Endometrium (tissue), 2 donors: ENCODE results near the gene CYP46A1.
"Not testable (repeated sequence)": the region's sequence is repeated elsewhere in the genome, so short reads cannot be mapped to it uniquely, and the experiment has no call there.

Source experiments
- FAIRE-seq: peaks from 2 replicates; lab custom pipeline; 2012; peaks lifted over from hg19 to GRCh38; lab: Jason Lieb, UNC
- donor health status: control.
- donor health status: control.

Gene CYP46A1

DNA sequence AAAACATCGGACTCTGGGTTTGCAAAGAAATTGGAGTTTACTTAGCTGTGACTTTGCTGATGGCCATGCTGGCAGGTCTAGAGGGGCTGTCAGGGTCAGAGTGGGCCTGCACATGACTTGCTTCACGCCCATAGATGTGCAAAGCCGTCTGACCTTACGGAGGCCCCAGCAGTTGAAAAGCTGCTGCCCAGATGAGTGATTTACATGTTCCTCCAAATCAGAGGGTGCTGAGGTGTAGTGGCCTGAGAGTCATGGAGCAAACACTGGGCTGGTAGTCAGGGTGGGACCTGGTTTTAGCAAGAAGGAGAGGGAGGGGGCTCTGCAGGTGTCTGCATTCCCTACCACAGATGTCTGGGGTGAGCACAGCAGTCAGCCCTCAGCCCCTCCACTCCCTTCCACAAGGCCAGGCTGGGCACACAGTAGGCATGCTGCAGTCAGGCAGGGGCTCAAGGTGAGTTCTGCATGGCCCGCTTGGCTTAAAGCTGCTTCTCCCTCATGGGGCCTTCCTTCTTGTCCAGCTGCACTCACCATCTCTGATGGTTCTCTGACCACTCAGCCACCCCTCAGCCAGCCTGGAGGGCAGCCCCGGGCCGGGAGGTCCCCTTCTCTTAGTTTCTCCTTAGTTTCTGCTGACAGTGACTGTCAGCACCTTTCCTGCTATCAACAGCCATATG, 74.9 kb downstream of the CYP46A1 start:
- no peak for FAIRE-seq

DNA sequence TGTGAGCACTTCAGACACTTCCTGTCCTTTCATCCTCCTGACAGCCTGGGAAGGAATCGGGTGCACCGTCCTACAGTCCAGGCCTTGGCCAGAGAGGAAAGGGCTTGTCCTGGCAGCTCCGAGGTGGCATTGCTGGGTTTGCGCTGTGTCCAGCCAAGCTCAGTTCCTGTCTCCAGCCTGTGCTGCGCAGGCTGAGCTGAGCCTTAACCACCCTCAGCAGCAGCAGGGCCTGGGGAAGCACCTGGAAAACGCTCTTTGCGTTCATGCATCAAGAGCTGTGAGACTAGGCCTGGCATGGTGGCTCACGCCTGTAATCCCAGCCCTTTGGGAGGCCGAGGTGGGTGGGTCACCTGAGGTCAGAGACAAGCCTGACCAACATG, 75.4 kb downstream of the CYP46A1 start:
- no peak for FAIRE-seq

DNA sequence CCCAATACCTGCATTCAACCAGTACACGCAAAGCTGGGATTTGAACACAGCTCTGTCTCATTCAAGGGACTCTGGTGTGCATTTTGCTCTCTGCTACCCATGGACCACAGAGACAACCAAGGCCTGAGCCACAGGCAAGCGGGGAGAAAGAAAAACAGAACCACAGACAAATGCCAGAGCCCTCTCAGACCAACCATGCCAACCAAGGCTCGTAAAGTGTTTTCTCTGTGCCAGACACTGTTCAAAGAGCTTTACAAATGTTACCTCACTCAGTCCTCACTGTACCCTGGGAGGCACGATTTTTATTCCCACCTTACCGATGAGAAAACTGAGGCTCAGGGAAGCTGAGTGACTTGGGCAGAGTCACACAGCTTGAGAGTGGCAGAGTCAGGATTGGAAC, 76.7 kb downstream of the CYP46A1 start:
- no peak for FAIRE-seq

DNA sequence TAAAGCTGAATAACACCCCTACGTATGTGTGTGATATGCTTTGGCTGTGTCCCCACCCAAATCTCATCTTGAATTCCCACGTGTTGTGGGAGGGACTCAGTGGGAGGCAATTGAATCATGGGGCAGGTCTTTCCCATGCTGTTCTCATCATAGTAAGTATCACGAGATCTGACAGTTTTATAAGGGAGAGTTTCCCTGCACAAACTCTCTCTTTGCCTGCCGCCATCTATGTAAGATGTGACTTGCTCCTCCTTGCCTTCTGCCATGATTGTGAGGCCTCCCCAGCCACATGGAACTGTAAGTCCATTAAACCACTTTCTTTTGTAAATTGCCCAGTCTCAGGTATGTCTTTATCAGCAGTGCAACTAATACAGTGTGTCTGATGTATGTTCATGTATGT, 78.8 kb downstream of the CYP46A1 start:
- FAIRE-seq, result not testable (repeated sequence)

DNA sequence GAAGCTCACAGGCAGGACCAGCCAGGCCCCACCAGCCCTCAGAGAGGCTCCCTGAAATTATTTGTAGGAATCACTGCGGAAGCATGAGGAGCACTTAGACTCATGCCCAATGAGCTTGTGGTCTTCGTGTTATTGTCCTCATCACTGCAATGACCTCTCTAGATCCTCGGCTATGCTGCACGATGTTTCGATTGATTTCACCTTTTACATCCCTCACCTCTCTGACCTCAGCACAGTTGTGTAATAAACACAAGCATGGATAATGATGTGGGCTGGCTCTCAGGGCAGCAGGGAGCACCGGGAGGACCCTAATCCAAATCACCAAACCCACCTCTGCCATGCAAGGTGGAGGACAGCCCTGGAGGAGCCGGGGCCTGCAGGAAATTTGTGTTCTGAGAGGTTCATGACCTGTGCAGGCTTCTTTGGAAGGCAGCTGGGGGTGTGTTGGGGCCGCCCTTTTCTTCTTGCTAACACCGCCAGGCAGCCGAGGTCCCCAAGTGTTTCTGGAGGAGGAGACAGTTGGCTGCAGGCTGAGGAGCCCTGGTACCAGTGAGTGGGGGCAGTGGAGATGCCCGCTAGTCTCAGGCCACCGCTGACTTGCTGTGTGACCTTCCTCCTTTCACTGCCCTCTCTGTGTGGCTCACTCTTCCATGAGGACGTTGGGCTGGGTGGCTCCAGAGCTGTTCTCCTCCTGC, 79.6 kb downstream of the CYP46A1 start:
- no peak for FAIRE-seq

DNA sequence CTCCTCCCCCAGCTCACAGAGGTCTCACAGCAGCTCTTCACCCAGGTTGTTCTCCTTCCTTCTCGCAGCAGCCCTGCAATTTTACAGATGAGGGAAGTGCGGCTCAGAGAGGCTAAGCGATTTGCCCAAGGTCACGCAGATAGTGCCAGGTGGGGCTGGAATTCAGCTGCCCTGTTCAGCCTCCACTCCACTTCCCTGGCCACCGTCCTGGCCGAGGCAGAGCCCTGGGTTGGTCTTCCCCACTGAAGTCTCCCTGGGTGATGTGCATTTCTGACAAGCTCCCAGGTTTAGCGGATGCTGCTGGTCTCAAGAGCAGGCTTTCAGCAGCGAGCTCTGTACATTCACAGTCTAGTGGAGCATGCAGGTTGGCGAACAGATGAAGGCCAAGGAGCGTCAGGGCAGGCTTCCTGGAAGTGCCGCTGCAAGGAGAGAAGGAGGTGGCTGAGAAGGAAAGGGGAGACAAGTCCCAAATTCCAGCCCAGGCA, 80.2 kb downstream of the CYP46A1 start:
- FAIRE-seq, result no peak

DNA sequence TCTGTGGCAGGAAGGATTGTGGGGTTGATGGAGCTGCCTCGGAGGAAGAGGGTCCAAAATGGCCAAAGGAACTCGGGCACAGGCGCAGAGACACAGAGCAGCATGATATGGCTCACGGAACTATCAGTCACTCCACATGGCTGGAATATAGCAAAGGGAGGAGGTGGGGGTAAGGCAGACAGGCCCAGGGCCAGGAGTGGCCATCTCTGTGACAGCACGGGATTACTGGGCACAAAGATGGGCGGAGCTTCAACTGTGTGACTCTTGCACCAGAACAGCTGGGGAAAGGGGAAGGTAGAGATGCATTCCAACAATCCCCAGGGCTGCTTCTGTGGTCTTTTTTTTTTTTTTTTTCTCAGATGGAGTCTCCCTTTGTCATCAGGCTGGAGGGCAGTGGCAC, 84.3 kb downstream of the CYP46A1 start:
- no peak for FAIRE-seq

DNA sequence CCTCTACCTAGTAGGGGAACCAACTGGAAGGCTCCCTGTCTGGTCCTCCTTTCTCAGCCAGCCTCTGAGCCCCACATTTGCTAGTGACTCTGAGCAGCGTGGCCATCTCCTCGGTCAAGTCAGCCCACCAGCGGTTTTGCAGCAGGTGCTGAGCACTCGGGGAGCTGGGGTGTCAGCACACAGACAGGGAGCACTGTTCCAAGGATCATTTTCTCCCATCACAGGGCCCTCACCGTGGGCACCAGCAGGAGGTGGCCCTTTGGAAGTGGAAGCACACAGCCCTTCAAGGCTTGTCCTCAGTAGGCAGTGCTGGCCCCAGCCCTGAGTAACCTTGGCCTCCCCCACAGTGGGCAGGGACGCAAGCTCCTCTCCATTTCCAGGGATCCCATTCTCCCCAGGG, 85.0 kb downstream of the CYP46A1 start:
- no peak for FAIRE-seq

DNA sequence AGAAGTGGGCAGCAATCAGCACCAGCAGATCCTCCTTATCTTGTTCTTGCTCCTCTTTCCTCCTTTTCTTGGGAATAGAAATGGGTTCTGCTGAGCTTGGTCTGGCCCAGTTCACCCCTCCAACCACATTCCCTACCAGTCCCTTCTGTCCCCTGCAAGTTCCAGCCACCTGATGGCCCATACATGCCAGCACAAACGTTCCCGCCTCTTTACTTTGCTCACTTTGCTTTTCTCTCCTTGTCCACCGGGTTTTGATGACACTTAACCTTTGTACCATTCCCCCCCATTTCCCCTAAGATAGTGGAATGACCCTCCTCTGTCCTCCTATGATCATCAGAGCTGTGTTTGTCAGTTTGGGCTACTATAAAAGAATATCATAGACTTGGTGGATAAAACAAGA, 85.7 kb downstream of the CYP46A1 start:
- FAIRE-seq, result no peak

DNA sequence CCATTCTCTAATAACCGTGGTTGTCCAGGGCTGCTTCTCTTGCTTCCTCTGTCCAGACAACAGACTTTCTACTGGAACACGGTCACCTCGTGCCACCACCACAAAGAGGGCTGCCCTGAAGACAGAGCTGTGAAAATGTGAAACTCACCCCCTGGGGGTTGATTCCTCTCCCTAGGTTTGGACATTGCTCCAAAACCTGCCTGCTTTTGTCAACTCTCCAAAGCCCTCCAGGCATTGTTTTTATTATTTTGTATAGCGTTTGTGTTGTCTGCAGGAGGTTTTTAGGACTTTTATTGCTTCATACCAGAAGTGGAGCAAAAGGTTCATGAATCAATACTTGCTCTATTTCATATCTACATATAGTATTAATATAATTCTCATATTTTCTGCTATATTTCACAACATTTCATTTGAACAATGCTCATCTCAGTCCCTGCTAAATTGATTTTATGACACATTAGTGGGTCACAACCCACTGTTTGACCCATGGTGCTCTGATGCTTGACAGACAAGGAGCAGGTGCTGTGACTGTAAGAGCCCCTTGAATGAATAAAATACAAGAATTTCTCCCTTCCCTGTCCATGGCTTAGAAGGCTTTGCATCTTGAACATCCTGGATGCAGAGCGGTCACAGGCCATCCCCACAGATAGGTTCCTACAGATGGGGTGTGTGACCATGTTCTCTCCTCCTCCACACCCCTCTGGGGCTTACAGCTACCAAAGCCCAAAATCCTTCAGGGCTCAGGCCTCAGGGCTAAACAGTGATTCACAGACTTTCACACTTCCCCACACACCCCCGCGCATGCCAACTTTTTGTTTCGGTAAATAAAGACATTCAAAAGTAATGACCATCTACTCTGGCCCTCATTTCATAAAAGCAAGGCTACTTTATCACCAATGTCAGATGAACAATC, 88.5 kb downstream of the CYP46A1 start:
- no peak for FAIRE-seq

DNA sequence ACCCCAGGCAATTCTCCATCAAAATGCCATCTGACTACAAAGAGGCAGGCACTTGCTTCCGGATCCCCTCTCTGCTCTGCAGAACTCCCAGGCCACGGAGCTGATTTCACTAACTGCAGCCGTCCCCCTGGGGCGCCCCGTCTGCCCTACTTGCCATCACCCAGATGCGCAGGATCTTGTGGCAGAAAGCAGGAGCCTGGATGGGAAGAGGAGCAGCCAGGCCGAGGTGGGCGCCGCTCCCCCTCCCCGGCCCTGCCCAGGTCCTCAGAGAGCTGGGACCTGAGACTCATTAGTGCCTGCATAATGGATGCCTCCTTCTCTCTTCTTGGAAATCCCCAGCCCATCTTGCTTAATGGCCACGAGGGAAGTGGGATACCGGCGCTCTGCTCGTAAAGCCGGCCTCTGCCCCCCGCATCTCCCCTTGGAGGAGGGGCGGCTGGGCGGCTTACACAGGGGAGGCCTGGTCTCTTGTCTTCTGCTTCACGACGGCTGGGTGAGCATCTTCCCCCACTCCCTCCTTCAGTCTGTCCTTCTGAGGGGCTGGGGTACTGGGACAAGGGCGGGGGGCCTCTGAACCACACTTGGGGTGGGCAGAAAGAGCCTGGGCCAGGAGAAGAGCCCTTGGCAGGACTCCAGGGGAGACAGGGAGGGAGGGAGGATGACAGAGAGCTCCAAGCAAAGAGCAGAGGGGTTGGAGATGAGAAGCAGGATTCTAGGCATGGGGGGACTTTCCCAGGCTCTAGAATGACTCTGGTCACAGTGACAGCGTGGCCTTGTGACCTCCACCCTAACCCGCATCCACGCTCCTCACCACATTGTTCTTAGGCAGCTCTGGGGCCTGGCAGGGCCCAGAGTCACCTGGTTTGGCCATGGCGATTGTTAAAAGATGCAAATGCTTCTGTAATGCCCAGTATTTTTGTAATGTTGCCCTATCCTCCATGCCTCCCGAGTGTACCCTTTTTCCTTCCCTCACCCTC, 89.7 kb downstream of the CYP46A1 start:
- FAIRE-seq, result no peak

DNA sequence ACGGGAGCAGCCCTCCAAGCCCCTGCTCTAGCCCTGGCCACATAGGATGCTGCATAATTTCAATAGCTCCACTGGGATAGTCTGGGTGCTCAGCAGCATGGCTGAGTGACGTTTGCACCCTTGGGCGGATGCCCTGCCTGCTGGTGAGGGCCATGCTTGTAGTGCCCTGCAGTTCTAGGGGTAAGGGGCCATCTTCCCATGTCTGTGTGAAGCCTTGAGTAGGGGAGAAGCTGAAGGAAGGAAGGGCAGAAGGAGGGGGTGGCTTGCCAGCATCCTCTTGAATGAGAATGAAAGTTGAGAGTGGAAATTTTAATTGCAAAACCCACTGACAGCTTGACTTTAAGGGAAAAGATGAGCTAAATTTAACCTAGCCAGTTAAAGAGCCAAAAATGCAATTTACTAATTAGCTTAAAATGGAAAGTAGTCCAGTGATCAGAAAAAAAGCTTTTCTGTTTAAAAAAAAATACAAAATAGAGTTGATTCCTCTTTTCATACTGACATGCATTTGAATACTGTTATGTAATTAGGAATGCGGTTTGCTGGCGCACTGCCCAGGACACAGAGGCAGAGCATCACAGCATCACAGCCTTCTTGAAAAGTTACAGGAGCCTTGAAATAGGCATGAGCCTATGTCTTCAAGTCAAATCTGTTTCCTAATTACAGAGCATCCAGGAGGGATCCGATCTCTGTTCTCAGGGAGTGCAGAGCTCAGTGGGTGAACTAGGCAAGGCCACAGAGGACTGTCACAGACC, 90.6 kb downstream of the CYP46A1 start:
- FAIRE-seq, result no peak

DNA sequence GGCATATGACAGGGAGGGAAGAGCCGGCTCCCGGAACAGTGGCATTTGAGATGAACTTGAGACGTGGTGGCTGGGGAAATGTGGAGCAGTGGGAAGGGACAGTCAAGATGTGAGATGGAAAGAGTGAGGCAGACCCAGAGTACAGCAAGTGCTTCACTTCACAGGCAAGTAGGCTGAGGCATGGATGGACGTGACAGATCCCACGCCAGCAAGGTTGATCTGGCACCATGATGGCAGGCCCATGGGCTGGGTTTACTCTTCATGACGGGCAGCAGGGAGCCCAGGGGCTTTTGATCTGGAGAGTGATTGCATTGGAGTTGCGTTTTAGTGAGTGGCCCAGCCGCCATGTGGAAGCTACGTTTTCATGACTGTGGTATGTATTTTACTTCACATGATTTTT, 91.3 kb downstream of the CYP46A1 start:
- no peak for FAIRE-seq
